GM10266 (cell line): ENCODE results near the gene OOSP3.
"Not testable (repeated sequence)": the region's sequence is repeated elsewhere in the genome, so short reads cannot be mapped to it uniquely, and the experiment has no call there.

Experiments
- DNase-seq: peaks from one replicate; pipeline ENCODE4 v3.0.0; 2012; ENCODE audit errors: extremely low spot score
- CTCF ChIP-seq: IDR thresholded peaks from 2 replicates; pipeline ENCODE4 v1.5.1; 2012; ENCODE audit warnings: mild to moderate bottlenecking, low read depth; ENCODE audit not compliant: control insufficient read depth, insufficient read depth; ENCODE audit errors: missing control alignments

The OOSP3 gene

DNA sequence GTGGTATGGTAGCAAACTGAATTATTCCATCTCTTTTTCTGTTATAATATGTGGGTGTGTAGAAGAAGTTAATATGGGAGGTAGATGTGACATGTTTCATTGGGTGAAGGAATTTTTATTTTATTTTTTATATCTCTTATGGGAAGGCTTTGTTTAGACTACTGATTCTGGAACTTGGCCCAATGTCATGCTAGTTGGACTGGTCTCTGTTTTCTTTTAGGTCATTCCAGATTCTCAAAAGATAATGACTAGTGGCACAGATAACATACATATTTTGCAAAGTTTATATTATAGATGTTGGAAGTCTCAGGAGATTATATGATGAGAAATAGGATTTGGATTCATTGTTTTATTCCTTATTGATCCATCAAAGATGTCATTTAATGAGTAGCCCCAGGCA is 1.3 kb upstream of the OOSP3 start:
- TF ChIP-seq CTCF: no peak
- DNase-seq: no peak

GRCh38 chr11:59877784-59878183 is 798 bp upstream of the OOSP3 start:
- DNase-seq: no peak
- no peak for TF ChIP-seq CTCF

DNA sequence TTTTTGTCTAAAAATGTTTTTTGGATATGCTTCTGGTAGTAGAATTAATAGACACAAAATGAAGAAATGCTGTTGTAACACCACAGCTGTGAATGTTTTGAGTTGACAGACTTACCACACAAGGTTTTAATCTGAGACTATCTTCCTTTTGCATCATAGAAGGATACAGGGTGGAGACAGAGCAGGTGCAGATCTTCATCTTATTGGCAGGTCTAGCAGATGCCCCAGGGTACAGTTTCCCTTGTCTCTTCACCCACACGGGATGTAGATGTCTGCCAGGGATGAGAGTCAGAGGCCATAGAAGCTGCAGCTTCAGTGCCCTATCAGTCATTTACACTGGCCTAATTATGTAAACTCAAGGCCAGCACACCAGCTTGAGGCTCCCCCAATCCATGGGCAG is 985 bp downstream of the OOSP3 start:
- TF ChIP-seq CTCF: no peak
- no peak for DNase-seq

DNA sequence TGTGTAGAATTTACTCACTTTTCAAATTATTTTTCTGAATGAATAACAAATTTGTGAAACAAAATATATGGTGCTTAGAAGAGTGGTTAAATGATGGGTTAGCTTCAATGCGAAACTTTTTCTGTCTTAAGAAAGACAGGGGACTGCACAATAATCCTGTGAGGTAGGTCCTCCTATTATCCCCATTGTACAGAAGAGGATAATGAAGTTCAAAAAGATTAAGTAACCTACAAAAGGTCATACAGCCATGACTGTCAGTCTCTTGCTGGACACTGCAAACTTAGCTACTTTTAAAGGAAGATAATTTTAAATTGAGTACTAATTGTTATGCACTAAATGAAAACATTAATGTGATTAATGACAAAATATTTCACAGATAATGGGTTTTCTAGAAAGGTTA is 5.0 kb downstream of the OOSP3 start:
- no peak for TF ChIP-seq CTCF

GRCh38 chr11:59887156-59887555 is 8.6 kb downstream of the OOSP3 start:
- DNase-seq: not testable (repeated sequence)

More for the DNA sequence above, 5.0 kb downstream of the OOSP3 start:
- no peak for DNase-seq

GRCh38 chr11:59891781-59892181 is 13.2 kb downstream of the OOSP3 start:
- TF ChIP-seq CTCF: no peak
- DNase-seq: no peak

DNA sequence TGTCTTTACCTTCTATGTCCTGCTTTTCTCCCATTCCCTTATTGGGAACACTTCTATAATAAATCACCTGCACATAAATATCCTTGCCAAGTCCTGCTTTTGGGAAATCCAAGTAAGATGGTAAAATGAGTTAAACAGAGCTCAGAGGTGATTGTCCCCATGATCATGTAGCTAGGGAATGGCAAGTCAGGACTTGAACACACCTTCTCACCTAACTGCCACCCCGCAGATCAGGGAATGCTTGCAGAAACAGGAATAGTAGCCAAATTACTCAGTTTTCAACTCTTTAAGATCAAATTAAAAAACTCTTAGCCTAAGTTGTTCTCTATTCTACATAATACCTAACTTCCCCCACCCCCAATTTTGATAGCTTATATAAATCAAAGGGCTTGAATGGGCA is 16.0 kb downstream of the OOSP3 start:
- no peak for DNase-seq
- no peak for TF ChIP-seq CTCF

GRCh38 chr11:59898046-59898445 is 19.5 kb downstream of the OOSP3 start:
- no peak for DNase-seq
- TF ChIP-seq CTCF: no peak
